ENCODE measurements around the gene SMIM17. TPM values are rescaled to one million over a fixed set of nuclear protein-coding genes. Genes with fewer than 3 reads are reported as not detected.

Gene SMIM17
- total RNA-seq, 1 donor, result 0.43 TPM

DNA sequence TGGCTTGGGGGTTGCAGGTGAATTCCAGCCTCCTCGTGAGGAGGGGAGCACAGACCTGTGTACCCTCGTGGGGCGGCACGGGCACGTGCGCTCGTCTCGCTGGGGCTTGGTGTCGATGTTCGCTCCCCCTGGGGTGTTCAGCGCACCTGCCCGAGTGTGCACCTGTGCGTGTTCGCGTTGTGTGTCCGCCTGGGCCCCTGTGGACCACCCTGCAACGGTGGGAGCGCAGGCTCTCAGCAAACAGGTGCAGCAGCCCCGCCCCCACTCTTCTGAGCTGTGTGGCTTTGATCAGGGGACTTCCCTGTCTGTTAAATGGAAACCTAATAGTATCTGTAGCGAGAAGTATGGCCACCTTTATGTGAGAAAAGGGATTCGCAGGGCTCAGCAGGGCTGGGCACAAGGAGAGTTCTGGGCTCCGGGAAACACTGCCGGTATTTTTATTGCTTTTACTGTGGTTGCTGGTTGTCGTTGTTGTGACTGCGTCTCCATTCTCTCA lies 549 bp downstream of the SMIM17 start:
- TF ChIP-seq, protein P1, sequence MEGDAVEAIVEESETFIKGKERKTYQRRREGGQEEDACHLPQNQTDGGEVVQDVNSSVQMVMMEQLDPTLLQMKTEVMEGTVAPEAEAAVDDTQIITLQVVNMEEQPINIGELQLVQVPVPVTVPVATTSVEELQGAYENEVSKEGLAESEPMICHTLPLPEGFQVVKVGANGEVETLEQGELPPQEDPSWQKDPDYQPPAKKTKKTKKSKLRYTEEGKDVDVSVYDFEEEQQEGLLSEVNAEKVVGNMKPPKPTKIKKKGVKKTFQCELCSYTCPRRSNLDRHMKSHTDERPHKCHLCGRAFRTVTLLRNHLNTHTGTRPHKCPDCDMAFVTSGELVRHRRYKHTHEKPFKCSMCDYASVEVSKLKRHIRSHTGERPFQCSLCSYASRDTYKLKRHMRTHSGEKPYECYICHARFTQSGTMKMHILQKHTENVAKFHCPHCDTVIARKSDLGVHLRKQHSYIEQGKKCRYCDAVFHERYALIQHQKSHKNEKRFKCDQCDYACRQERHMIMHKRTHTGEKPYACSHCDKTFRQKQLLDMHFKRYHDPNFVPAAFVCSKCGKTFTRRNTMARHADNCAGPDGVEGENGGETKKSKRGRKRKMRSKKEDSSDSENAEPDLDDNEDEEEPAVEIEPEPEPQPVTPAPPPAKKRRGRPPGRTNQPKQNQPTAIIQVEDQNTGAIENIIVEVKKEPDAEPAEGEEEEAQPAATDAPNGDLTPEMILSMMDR (IDR thresholded peaks at IDR 0.05; ENCODE audit: insufficient read depth, low read depth, low read length), result no peak
- no peak overlapping the region for H3K4me3 ChIP-seq (ENCODE audit: low read depth, low read length)

DNA sequence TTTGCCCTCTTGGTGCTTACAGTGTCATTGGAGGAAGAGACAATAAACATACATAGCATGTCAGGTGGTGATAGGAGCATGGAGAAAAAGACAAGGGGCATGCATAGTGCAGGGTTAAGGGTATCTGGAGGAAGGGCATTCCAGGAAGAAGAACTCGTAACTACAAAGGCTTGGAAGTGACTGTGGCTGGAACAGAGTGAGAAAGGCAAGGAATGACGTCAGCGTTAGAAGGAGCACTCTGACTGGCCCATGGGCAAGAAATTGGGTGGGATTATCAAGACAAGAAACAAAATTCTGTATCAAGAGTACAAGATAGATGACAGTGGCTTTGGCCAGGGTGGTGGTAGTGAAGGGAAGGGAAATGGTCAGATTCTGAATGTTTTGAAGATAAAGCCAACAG lies 11.2 kb downstream of the SMIM17 start:
- no peak for DNase-seq (ENCODE audit: low read depth)
- TF ChIP-seq, protein P1 (IDR thresholded peaks at IDR 0.05; ENCODE audit: insufficient read depth, low read depth, low read length), result no peak

More for the DNA sequence above, 549 bp downstream of the SMIM17 start:
- no peak for DNase-seq (ENCODE audit: low read depth)

DNA sequence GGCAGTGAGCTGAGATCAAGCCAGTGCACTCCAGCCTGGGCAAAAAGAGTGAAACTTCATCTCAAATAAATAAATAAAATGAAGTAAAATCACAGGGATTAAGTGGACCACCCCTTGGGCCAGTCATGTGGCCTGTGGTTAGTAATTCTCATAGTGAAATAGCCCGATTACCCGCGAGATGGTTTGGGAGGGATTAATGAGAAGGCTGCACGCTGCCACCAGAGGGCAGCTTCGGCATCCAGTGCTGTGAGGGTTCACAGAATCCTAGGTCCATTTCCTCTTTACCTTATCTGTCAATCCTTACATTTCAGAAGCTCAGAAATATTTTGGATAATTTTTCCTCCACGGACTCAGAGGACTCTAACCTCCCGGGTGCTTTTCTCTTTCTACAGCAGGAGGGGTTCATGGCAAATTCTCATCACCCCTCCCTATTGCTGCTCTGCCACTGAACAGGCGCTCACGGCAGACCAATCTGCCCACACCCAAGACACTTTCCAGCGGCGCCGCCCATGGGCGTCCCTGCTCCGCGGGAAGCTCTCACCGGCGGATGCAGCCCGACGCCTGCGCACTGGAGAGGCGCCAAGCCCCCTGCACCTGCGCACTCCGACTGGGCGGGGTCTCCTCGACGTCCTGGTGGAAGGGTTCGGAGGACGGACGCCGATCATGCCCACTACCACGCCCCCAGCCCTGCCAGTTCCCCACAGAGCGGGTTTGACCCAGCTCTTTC lies 17.6 kb downstream of the SMIM17 start:
- DNase-seq (ENCODE audit: low read depth), result no peak
- TF ChIP-seq, protein P1 (IDR thresholded peaks at IDR 0.05; ENCODE audit: insufficient read depth, low read depth, low read length), result no peak

More for the DNA sequence above, 11.2 kb downstream of the SMIM17 start:
- no peak overlapping the region for H3K4me3 ChIP-seq (ENCODE audit: low read depth, low read length)

DNA sequence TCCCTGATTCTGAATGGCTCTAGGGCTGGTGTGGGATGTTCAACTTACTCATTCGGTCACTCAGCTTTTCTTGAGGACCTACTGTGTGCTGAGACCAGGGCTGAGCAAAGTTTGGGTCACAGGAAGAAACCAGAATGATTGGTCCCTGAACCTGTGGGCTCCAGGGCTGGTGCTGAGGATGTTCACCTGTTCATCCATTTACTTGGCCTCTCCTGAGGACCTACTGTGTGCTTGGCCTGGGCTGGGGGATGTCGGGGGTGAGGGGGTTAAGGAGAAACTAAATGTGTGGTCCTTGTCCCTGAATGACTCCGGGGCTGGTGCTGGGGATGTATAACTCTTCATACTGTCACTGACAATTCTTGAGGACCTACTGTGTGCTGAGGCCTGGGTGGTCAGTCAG lies 18.3 kb downstream of the SMIM17 start:
- TF ChIP-seq, protein P1 (IDR thresholded peaks at IDR 0.05; ENCODE audit: insufficient read depth, low read depth, low read length), result no peak
- DNase-seq (ENCODE audit: low read depth), result no peak
- no peak overlapping the region for H3K4me3 ChIP-seq (ENCODE audit: low read depth, low read length)

More for the DNA sequence above, 17.6 kb downstream of the SMIM17 start:
- no peak overlapping the region for H3K4me3 ChIP-seq (ENCODE audit: low read depth, low read length)

DNA sequence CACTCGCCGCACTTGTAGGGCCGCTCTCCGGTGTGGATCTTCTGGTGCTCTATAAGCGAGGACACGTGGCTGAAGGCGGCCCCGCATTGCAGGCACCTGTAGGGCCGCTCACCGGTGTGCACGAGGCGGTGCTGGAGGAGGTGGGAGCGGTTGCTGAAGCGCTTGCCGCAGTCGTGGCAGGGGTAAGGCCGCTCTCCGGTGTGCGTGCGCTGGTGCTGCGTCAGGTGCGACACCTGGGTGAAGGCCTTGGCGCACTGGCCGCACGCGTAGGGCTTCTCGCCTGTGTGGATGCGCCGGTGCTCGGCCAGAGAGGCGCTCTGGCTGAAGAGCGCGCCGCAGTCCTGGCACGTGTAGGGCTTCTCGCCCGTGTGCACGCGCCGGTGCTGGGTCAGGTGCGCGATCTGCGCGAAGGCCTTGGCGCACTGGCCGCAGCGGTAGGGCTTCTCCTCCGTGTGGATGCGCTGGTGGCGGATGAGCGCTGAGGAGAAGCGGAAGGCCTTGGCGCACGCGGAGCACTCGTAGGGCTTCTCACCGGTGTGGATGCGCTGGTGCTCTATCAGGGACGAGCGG lies 21.1 kb downstream of the SMIM17 start:
- no peak overlapping the region for H3K4me3 ChIP-seq (ENCODE audit: low read depth, low read length)
- TF ChIP-seq, protein P1 (IDR thresholded peaks at IDR 0.05; ENCODE audit: insufficient read depth, low read depth, low read length), result no peak
- DNase-seq (ENCODE audit: low read depth), result no peak

DNA sequence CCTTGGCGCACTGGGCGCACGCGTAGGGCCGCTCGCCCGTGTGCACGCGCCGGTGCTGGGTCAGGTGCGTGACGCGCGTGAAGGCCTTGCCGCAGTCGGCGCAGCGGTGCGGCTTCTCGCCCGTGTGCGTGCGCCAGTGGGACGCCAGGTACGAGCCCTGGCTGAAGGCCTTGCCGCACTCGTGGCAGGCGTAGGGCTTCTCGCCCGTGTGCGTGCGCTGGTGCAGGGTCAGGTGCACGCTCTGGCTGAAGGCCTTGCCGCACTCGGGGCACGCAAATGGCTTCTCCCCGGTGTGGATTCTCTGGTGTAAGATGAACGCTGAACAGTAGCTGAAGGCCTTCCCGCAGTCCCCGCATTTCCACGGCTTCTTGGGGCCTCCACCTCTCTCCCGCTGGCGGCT lies 21.6 kb downstream of the SMIM17 start:
- H3K4me3 ChIP-seq (ENCODE audit: low read depth, low read length), result no peak overlapping the region
- no peak for DNase-seq (ENCODE audit: low read depth)
- TF ChIP-seq, protein P1 (IDR thresholded peaks at IDR 0.05; ENCODE audit: insufficient read depth, low read depth, low read length), result no peak

All from fibroblast of villous mesenchyme (primary cell).